IMR-90 (cell line): Measurements from ENCODE around the gene CIDEA. TPM values are rescaled to one million over a fixed set of nuclear protein-coding genes. Genes with fewer than 3 reads are reported as not detected.

Experiments
- ATAC-seq: fragments of 200-7000 bp; cut with Tn5 transposase; 2 replicates; pipeline ENCODE4 v1.9.1; 2020; ENCODE audit warnings: low read depth, mild to moderate bottlenecking, moderate library complexity
- BruUV-seq: library from RNA; stranded (reverse); fragments of 400-500 nt; replicated peaks from 2 replicates; lab custom pipeline; 2021; lab: Mats Ljungman, UMichigan
- CTCF ChIA-PET: fragments of 300-600 bp; formaldehyde crosslinking; extraction: SDS; loops from one replicate; lab custom pipeline; 2021; ENCODE audit warnings: antibody characterized with exemption; lab: Yijun Ruan, JAX
- POLR2A ChIA-PET: fragments of 300-600 bp; sonication (Branson Sonifier 250); formaldehyde crosslinking; loops from one replicate; lab custom pipeline; 2022; ENCODE audit warnings: antibody characterized with exemption; ENCODE audit not compliant: unreplicated experiment; lab: Charles Lee
- DNase-seq: peaks from one replicate; pipeline ENCODE4 v3.0.0; 2013
- H2AFZ ChIP-seq: replicated peaks from 2 replicates; pipeline ENCODE3; 2013; ENCODE audit warnings: low read length, mild to moderate bottlenecking; ENCODE audit not compliant: poor library complexity
- H2AK5ac ChIP-seq: 2 replicates; pipeline ENCODE4 v1.6.1; 2013; ENCODE audit warnings: low read depth, low read length, inconsistent platforms
- H2AK9ac ChIP-seq: replicated peaks from 2 replicates; pipeline ENCODE3; 2013; ENCODE audit warnings: mild to moderate bottlenecking, low read depth, low read length, moderate library complexity; ENCODE audit not compliant: poor library complexity
- H2BK120ac ChIP-seq: 2 replicates; pipeline ENCODE4 v1.6.1; 2013; ENCODE audit warnings: low read depth, low read length, inconsistent platforms
- H2BK15ac ChIP-seq: 3 replicates; pipeline ENCODE4 v1.6.1; 2013; ENCODE audit warnings: low read depth, low read length, inconsistent platforms
- H2BK20ac ChIP-seq: 2 replicates; pipeline ENCODE4 v1.6.1; 2013; ENCODE audit warnings: low read depth, mild to moderate bottlenecking, inconsistent platforms, low read length, moderate library complexity
- H2BK5ac ChIP-seq: 2 replicates; pipeline ENCODE4 v1.6.1; 2013; ENCODE audit warnings: mild to moderate bottlenecking, low read depth, low read length, inconsistent platforms; ENCODE audit not compliant: poor library complexity, severe bottlenecking
- H3K14ac ChIP-seq: replicated peaks from 2 replicates; pipeline ENCODE4 v1.6.1; 2013; ENCODE audit warnings: low read depth, low read length, inconsistent platforms
- H3K18ac ChIP-seq: 2 replicates; pipeline ENCODE4 v1.6.1; 2013; ENCODE audit warnings: low read depth, low read length, control low read depth
- H3K23ac ChIP-seq: 2 replicates; pipeline ENCODE4 v1.6.1; 2013; ENCODE audit warnings: low read depth, low read length, inconsistent platforms
- H3K27ac ChIP-seq: 2 replicates; pipeline ENCODE4 v1.5.1; 2013; ENCODE audit warnings: mild to moderate bottlenecking, control low read depth, low read length; ENCODE audit not compliant: insufficient read depth
- H3K27me3 ChIP-seq: 2 replicates; pipeline ENCODE4 v1.6.1; 2013; ENCODE audit warnings: low read length; ENCODE audit not compliant: control insufficient read depth, insufficient read depth
- H3K36me3 ChIP-seq: 2 replicates; pipeline ENCODE4 v1.6.1; 2013; ENCODE audit warnings: low read length, mixed read lengths; ENCODE audit not compliant: control insufficient read depth, insufficient read depth
- H3K4ac ChIP-seq: 2 replicates; pipeline ENCODE4 v1.6.1; 2013; ENCODE audit warnings: low read depth, low read length, inconsistent platforms
- H3K4me1 ChIP-seq: 2 replicates; pipeline ENCODE4 v1.6.1; 2013; ENCODE audit warnings: low read length, mixed read lengths; ENCODE audit not compliant: control insufficient read depth, insufficient read depth
- H3K4me2 ChIP-seq: 2 replicates; pipeline ENCODE4 v1.6.1; 2013; ENCODE audit warnings: low read depth, mild to moderate bottlenecking, control low read depth, low read length, moderate library complexity
- H3K4me3 ChIP-seq: 2 replicates; pipeline ENCODE4 v1.5.1; 2013; ENCODE audit warnings: low read depth, mild to moderate bottlenecking, control low read depth, low read length, moderate library complexity; ENCODE audit not compliant: insufficient read depth
- H3K56ac ChIP-seq: 2 replicates; pipeline ENCODE4 v1.6.1; 2013; ENCODE audit warnings: low read length, inconsistent platforms; ENCODE audit not compliant: insufficient read depth; ENCODE audit errors: extremely low read depth
- H3K79me1 ChIP-seq, 2 experiments: 2 replicates each; pipeline ENCODE4 v1.6.1; 2013; ENCODE audit warnings: low read length in 2 of 2, inconsistent platforms in 1 of 2, low read depth in 1 of 2
- H3K9ac ChIP-seq: 2 replicates; pipeline ENCODE4 v1.6.1; 2013; ENCODE audit warnings: low read depth, low read length, control low read depth
- H3K9me1 ChIP-seq: 2 replicates; pipeline ENCODE4 v1.6.1; 2013; ENCODE audit warnings: low read length, inconsistent platforms; ENCODE audit not compliant: insufficient read depth
- H3K9me3 ChIP-seq: 2 replicates; pipeline ENCODE4 v1.6.1; 2013; ENCODE audit warnings: low read length; ENCODE audit not compliant: control insufficient read depth, insufficient read depth
- H4K20me1 ChIP-seq: 2 replicates; pipeline ENCODE4 v1.6.1; 2013; ENCODE audit warnings: low read length, inconsistent platforms; ENCODE audit not compliant: insufficient read depth
- H4K5ac ChIP-seq: 2 replicates; pipeline ENCODE4 v1.6.1; 2013; ENCODE audit warnings: mild to moderate bottlenecking, low read depth, low read length, control low read depth
- H4K8ac ChIP-seq, 2 experiments: 2 replicates each; pipeline ENCODE4 v1.6.1; 2013; ENCODE audit warnings: low read depth in 2 of 2, low read length in 2 of 2, control low read depth in 1 of 2, inconsistent platforms in 1 of 2
- H4K91ac ChIP-seq: 2 replicates; pipeline ENCODE4 v1.6.1; 2013; ENCODE audit warnings: low read depth, low read length, inconsistent platforms; ENCODE audit not compliant: insufficient read depth
- CEBPB ChIP-seq: IDR thresholded peaks from 2 replicates; pipeline ENCODE4 v1.6.1; 2012; ENCODE audit warnings: low read depth, low read length, improper control_type of control experiment
- CHD1 ChIP-seq: IDR thresholded peaks from 2 replicates; pipeline ENCODE4 v1.6.1; 2012; ENCODE audit warnings: low read depth, low read length, improper control_type of control experiment
- MAFK ChIP-seq: IDR thresholded peaks from 2 replicates; pipeline ENCODE4 v1.6.1; 2012; ENCODE audit warnings: low read depth, low read length, improper control_type of control experiment
- MAZ ChIP-seq: IDR thresholded peaks from 2 replicates; pipeline ENCODE4 v1.6.1; 2012; ENCODE audit warnings: low read depth, mild to moderate bottlenecking, low read length, improper control_type of control experiment, moderate library complexity, borderline replicate concordance
- RAD21 ChIP-seq: IDR thresholded peaks from 2 replicates; pipeline ENCODE4 v1.6.1; 2012; ENCODE audit warnings: low read length, improper control_type of control experiment
- SMC3 ChIP-seq: fragments of 150-350 bp; IDR thresholded peaks from 2 replicates; pipeline ENCODE4 v1.6.1; 2016; ENCODE audit warnings: low read depth, mild to moderate bottlenecking, antibody characterized with exemption, low read length, moderate library complexity
- WGBS, 2 experiments: methylation state at CpG; one replicate each; pipeline versions ENCODE4 v1.1.5 to v1.1.7; 2013; ENCODE audit warnings: missing lambda C conversion rate in 2 of 2; ENCODE audit not compliant: insufficient read length in 1 of 2; ENCODE audit errors: extremely low coverage in 2 of 2; 5-methylcytosine and 5-hydroxymethylcytosine counted together
- dilution Hi-C: fragments of 300-500 bp; cut with HindIII; formaldehyde crosslinking; loops from one replicate; pipeline ENCODE4 v1.14.3; 2018; ENCODE audit warnings: low sequenced_read_pairs; ENCODE audit not compliant: unreplicated experiment
- in situ Hi-C: fragments of 300-500 bp; cut with MboI; formaldehyde crosslinking; loops from 3 replicates; pipeline ENCODE4 v1.14.3; 2019; ENCODE audit warnings: low sequenced_read_pairs, inconsistent platforms, mixed read lengths
- intact Hi-C: fragments of 100-400 bp; cut with micrococcal nuclease; formaldehyde crosslinking; loops from 2 replicates; pipeline ENCODE4 v1.10.0; 2022
- polyA plus RNA-seq, 3 experiments: library from polyadenylated mRNA; depleted of rRNA; stranded (reverse); fragments of >200 nt; gene quantifications; 2 replicates each; pipeline ENCODE4 v1.2.3, GENCODE V29; 2012; ENCODE audit warnings: low replicate concordance in 1 of 3
- total RNA-seq: library from RNA; depleted of rRNA; stranded (reverse); fragments of >200 nt; gene quantifications from 2 replicates; pipeline ENCODE4 v1.2.3, GENCODE V29; 2012

The CIDEA gene
- total and polyA plus RNA-seq, 2 of the 4 experiments (the other 2 are of a cell fraction) = not detected

- H3K9ac ChIP-seq = no peak overlapping the region
- dilution Hi-C loops = no loop called here
- peaks cover 17% of the 10 kb centered on the region for H3K4me1 ChIP-seq
Measured at GRCh38 chr18:12315911-12316310, 61.8 kb downstream of the CIDEA start.

More at GRCh38 chr18:12315911-12316310, 61.8 kb downstream of the CIDEA start:
- no peak overlapping the region for H2BK5ac ChIP-seq
- peaks cover 30 to 52% of the 10 kb centered on the region in 2 experiments for H3K79me1 ChIP-seq
- H3K9me3 ChIP-seq = peaks cover 2% of the 10 kb centered on the region
- H2AK5ac ChIP-seq = no peak overlapping the region
- in situ Hi-C loops = no loop called here
- DNase-seq = no peak
- no peak overlapping the region for H3K14ac ChIP-seq
- H3K23ac ChIP-seq = no peak overlapping the region
- no peak overlapping the region for H3K27ac ChIP-seq
- H2AFZ ChIP-seq = no peak overlapping the region
- no peaks in the 10 kb centered on the region for H3K27me3 ChIP-seq
- no peak for ATAC-seq
- no peak overlapping the region for H2AK9ac ChIP-seq
- H3K36me3 ChIP-seq = peaks cover 61% of the 10 kb centered on the region
- no peak overlapping the region for H3K18ac ChIP-seq
- WGBS, 2 experiments = no CpG with 5 or more reads among the region's 5 CpGs
- no peak overlapping the region for H3K56ac ChIP-seq
- no peak overlapping the region for H4K5ac ChIP-seq
- intact Hi-C loops = no loop called here
- no peak overlapping the region for H3K4ac ChIP-seq
- no TSS peak for BruUV-seq
- H2BK120ac ChIP-seq = no peak overlapping the region
- H3K9me1 ChIP-seq = peaks cover 3% of the 10 kb centered on the region; the same call in 1 of the 2 replicates
- no peak overlapping the region for H2BK15ac ChIP-seq
- no peak overlapping the region for H4K8ac ChIP-seq
- POLR2A ChIA-PET = interaction anchor here (0.6 kb wide), 1 partner anchor 806 kb away, joined by 4 read pairs; no protein-coding TSS in a partner anchor
- CTCF ChIA-PET = interaction anchor here (0.8 to 1.6 kb wide), 2 partner anchors 12 to 32 kb away, joined by 3 read pairs; no protein-coding TSS in a partner anchor
- H3K4me3 ChIP-seq = no peak overlapping the region
- no peak overlapping the region; the same call in 1 of the 2 replicates for H3K4me2 ChIP-seq
- TF ChIP-seq RAD21 (no peak), SMC3 (no peak), MAZ (no peak), CEBPB (no peak), MAFK (no peak), CHD1 (no peak)
- no peak overlapping the region for H4K91ac ChIP-seq
- H2BK20ac ChIP-seq = no peak overlapping the region
- peaks cover 85% of the 10 kb centered on the region for H4K20me1 ChIP-seq
